ENCODE results near the gene EGF.
A peak's percentile ranks its signal among the peaks of the same experiment; 100 is the strongest.

EGF gene

GRCh38 chr4:109967798-109968520, 55.3 kb downstream of the EGF start:
- no peak overlapping the region for H3K4me3 ChIP-seq (ENCODE audit: low read depth, low read length)
- DNase-seq (ENCODE audit: low read depth) = no peak
- no peak for TF ChIP-seq CTCF (IDR thresholded peaks at IDR 0.05; ENCODE audit: insufficient read depth, low read depth, low read length, missing control alignments)

DNA sequence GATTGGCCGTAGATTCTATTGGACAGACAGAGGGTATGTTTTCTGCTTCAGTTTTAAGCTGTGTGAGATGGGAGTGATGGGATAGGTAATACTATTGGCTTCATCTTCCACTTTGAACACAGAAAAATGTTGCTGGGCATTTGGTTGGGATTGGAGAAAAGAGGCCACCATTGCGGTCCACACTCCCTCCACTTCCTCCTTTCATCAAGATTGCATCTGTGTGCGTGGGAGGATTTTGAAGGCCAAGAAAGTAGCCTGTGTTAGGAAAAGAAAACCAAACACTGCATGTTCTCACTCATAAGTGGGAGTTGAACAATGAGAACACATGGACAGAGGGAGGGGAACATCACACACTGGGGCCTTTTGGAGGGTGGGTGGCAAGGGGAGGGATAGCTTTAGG, 56.4 kb downstream of the EGF start:
- no peak for DNase-seq (ENCODE audit: low read depth)

GRCh38 chr4:109969919-109970318, 57.2 kb downstream of the EGF start:
- no peak for TF ChIP-seq CTCF (IDR thresholded peaks at IDR 0.05; ENCODE audit: insufficient read depth, low read depth, low read length, missing control alignments)
- DNase-seq (ENCODE audit: low read depth) = peak; percentile 22
- H3K4me3 ChIP-seq (ENCODE audit: low read depth, low read length) = no peak overlapping the region

More for the DNA sequence above, 56.4 kb downstream of the EGF start:
- TF ChIP-seq CTCF (IDR thresholded peaks at IDR 0.05; ENCODE audit: insufficient read depth, low read depth, low read length, missing control alignments) = no peak
- no peak overlapping the region for H3K4me3 ChIP-seq (ENCODE audit: low read depth, low read length)

DNA sequence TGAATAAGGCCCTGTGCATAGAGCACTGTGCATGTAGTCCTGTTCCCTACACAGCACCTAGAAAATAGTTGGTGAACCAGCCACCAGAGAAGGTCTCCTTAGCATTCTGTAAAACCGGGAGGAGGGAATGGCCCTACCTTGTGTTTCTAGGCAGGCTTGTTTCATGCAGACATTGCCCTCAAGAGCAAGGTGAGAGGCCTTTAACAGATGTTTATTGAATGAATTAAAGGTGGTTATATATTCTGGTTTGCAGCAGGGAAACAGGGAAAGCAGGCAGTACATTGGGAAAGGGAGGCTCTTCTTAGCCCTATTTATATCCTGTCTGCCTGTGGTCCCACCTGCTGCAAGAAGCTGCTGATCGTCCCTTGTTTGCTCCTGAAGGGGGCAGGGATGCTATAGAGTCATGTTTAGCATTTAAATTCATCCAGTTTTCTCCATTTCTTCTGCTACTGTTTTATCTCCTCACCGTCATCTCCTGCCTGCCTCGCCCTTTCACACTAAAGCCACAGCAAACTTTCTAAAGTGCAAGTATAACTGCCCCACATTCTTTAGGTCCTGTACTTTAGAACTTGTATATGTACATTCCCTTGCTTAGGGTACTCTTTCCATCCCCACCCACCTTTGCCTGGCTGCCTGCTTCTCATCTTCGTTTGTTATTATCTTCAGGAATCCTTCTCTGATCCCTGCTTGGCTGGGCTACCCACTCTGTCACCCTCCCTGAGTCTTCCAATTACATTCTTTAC, 60.3 kb downstream of the EGF start:
- DNase-seq (ENCODE audit: low read depth) = no peak
- no peak for TF ChIP-seq CTCF (IDR thresholded peaks at IDR 0.05; ENCODE audit: insufficient read depth, low read depth, low read length, missing control alignments)
- no peak overlapping the region for H3K4me3 ChIP-seq (ENCODE audit: low read depth, low read length)

DNA sequence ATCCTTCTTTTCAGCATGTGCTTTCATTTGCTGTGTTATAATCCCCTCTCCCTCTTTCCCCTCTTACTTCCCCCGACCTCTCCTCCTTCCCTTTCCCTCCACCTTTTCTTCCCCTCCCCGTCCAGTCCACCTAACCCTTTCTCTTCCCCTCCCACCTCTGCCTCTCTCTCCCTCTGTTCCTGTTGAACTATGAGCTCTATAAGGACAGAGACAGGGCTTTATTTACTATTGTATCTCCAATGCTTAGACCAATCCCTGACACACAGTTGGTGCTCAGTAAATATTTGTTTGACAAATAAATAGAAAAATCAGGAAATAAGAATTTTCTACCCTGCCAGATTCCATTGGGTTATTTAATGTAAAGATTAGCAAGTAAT, 60.8 kb downstream of the EGF start:
- DNase-seq (ENCODE audit: low read depth) = no peak
- TF ChIP-seq CTCF (IDR thresholded peaks at IDR 0.05; ENCODE audit: insufficient read depth, low read depth, low read length, missing control alignments) = no peak
- H3K4me3 ChIP-seq (ENCODE audit: low read depth, low read length) = no peak overlapping the region

GRCh38 chr4:109976189-109976588, 63.5 kb downstream of the EGF start:
- H3K4me3 ChIP-seq (ENCODE audit: low read depth, low read length) = no peak overlapping the region
- no peak for TF ChIP-seq CTCF (IDR thresholded peaks at IDR 0.05; ENCODE audit: insufficient read depth, low read depth, low read length, missing control alignments)
- no peak for DNase-seq (ENCODE audit: low read depth)

Measured in GM12865 (cell line).